ENCODE results near the gene DAAM1.

DNA sequence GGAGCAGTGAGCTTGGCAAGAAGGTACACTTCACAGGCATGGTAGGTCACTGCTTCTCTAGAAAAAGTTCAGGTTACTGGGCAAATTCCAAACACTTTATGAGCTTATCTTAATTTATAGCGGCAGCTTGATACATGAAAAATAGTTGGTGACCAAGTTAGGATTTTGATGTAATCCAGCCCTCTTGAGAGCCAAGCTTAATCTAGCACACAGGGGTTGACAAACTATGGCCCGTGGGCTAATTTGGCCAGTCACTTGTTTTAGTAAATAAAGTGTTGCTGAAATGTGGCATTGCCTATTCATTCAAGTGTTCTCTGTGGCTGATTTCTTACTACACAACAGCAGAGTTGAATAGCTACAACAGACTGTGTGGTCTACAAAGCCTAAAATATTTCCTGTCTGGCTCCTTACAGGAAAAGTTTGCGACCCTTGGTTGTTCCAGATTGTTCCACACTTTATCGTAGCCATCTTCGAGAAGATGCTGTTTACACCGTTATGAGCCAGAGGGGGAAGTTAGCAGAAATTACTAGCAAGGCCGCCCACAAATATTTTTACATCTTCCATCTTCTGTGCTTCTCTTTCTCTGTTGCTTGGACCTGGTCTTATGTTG lies 120.9 kb downstream of the DAAM1 start:
- TF ChIP-seq, protein P1, sequence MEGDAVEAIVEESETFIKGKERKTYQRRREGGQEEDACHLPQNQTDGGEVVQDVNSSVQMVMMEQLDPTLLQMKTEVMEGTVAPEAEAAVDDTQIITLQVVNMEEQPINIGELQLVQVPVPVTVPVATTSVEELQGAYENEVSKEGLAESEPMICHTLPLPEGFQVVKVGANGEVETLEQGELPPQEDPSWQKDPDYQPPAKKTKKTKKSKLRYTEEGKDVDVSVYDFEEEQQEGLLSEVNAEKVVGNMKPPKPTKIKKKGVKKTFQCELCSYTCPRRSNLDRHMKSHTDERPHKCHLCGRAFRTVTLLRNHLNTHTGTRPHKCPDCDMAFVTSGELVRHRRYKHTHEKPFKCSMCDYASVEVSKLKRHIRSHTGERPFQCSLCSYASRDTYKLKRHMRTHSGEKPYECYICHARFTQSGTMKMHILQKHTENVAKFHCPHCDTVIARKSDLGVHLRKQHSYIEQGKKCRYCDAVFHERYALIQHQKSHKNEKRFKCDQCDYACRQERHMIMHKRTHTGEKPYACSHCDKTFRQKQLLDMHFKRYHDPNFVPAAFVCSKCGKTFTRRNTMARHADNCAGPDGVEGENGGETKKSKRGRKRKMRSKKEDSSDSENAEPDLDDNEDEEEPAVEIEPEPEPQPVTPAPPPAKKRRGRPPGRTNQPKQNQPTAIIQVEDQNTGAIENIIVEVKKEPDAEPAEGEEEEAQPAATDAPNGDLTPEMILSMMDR (IDR thresholded peaks at IDR 0.05) = no peak
- no peak for TF ChIP-seq POLR2A (IDR thresholded peaks at IDR 0.05)
